NB4 (cell line): ENCODE results near the gene KTN1.

ENCODE experiments used
- MAX ChIP-seq: IDR thresholded peaks from 2 replicates; pipeline ENCODE4 v1.6.1; 2011; ENCODE audit warnings: low read depth, low read length
- MYC ChIP-seq: IDR thresholded peaks from 2 replicates; pipeline ENCODE4 v1.6.1; 2011; ENCODE audit warnings: low read depth, low read length
- POLR2A ChIP-seq: IDR thresholded peaks from 2 replicates; pipeline ENCODE4 v1.6.1; 2011; ENCODE audit warnings: mild to moderate bottlenecking; ENCODE audit not compliant: insufficient read length; ENCODE audit errors: extremely low read depth
- TF ChIP-seq, protein P1 (sequence below): IDR thresholded peaks from one replicate; pipeline ENCODE4 v1.5.1; 2012; ENCODE audit warnings: low read depth, low read length

DNA sequence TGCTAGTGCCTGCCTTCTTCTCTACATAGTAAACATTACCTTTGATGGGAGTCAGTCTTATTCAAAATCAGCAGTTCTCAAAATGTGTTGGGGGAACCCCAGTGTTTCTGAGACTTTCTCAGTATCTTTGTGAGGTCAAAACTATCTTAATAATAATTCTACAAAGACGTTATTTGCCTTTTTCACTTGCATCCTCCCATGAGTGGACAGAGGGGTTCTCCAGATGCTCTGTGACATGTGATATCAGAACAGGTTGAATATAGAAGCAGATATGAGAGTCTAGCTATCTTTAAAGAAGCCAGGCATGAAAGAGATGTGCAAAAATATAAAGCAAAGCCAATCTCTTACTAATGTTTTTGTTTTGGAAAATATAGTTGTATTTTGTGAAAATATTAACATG lies 144.7 kb downstream of the KTN1 start:
- TF ChIP-seq, protein P1, sequence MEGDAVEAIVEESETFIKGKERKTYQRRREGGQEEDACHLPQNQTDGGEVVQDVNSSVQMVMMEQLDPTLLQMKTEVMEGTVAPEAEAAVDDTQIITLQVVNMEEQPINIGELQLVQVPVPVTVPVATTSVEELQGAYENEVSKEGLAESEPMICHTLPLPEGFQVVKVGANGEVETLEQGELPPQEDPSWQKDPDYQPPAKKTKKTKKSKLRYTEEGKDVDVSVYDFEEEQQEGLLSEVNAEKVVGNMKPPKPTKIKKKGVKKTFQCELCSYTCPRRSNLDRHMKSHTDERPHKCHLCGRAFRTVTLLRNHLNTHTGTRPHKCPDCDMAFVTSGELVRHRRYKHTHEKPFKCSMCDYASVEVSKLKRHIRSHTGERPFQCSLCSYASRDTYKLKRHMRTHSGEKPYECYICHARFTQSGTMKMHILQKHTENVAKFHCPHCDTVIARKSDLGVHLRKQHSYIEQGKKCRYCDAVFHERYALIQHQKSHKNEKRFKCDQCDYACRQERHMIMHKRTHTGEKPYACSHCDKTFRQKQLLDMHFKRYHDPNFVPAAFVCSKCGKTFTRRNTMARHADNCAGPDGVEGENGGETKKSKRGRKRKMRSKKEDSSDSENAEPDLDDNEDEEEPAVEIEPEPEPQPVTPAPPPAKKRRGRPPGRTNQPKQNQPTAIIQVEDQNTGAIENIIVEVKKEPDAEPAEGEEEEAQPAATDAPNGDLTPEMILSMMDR, result no peak
- TF ChIP-seq POLR2A (no peak), MAX (no peak), MYC (no peak)
